ENCODE data around the gene MINDY4B. TPM values are rescaled to one million over a fixed set of nuclear protein-coding genes. Genes with fewer than 3 reads are reported as not detected.

The MINDY4B gene
- total and polyA plus RNA-seq, 2 experiments from 2014 or later: not detected

DNA sequence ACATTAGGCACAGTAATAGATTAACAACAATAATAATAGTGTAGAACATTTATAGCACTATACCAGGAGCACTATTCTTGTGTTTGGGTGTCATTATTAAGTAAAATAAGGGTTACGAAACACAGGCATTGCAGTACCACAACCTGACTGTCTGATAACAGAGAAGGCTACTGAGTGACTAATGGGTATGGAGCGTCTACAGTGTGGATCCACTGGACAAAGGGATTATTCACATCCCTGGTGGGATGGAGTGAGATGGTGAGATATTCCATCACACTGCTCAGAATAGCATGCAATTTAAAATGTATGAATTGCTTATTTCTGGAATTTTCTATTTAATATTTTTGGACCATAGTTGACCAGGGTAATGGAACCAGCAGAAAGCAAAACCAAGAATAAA is 18.2 kb downstream of the MINDY4B start:
- Histone ChIP-seq H2AFZ (no peak overlapping the region), H3K27me3 (ENCODE audit: insufficient read depth) (no peaks in the 10 kb centered on the region), H3K27ac (ENCODE audit: low read depth) (no peak overlapping the region), H3K79me2 (replicated peaks; ENCODE audit: insufficient read depth) (no peaks in the 10 kb centered on the region), H3K4me2 (no peak overlapping the region), H3K4me1 (ENCODE audit: insufficient read depth) (no peaks in the 10 kb centered on the region), H3K4me3 (no peak overlapping the region), H4K20me1 (replicated peaks; ENCODE audit: insufficient read depth) (no peaks in the 10 kb centered on the region), H3F3A (replicated peaks; ENCODE audit: low read depth) (no peaks in the 10 kb centered on the region), H3K9me2 (ENCODE audit: insufficient read depth) (0 out of 2 replicates have a peak, but pooled peaks cover 3% of the 10 kb centered on the region), H3K36me3 (ENCODE audit: insufficient read depth) (no peaks in the 10 kb centered on the region)
- TF ChIP-seq, protein P1, sequence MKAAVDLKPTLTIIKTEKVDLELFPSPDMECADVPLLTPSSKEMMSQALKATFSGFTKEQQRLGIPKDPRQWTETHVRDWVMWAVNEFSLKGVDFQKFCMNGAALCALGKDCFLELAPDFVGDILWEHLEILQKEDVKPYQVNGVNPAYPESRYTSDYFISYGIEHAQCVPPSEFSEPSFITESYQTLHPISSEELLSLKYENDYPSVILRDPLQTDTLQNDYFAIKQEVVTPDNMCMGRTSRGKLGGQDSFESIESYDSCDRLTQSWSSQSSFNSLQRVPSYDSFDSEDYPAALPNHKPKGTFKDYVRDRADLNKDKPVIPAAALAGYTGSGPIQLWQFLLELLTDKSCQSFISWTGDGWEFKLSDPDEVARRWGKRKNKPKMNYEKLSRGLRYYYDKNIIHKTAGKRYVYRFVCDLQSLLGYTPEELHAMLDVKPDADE (IDR thresholded peaks at IDR 0.05): no peak
- TF ChIP-seq CREB1 (CRISPR knock-in tag; IDR thresholded peaks at IDR 0.05; ENCODE audit: low read depth): no peak
- TF ChIP-seq EZH2phosphoT487 (IDR thresholded peaks at IDR 0.05; ENCODE audit: unreplicated experiment): no peak
- TF ChIP-seq CTCF (conservative IDR thresholded peaks at IDR 0.05; ENCODE audit: low read depth in 2 of 2): no peak
- TF ChIP-seq STAT1 (IDR thresholded peaks at IDR 0.05; ENCODE audit: unreplicated experiment): no peak
- TF ChIP-seq ZNF331 (CRISPR knock-in tag; IDR thresholded peaks at IDR 0.05; ENCODE audit: low read depth): no peak
- no peak for TF ChIP-seq ZNF114 (CRISPR knock-in tag; IDR thresholded peaks at IDR 0.05)
- TF ChIP-seq, protein P2, sequence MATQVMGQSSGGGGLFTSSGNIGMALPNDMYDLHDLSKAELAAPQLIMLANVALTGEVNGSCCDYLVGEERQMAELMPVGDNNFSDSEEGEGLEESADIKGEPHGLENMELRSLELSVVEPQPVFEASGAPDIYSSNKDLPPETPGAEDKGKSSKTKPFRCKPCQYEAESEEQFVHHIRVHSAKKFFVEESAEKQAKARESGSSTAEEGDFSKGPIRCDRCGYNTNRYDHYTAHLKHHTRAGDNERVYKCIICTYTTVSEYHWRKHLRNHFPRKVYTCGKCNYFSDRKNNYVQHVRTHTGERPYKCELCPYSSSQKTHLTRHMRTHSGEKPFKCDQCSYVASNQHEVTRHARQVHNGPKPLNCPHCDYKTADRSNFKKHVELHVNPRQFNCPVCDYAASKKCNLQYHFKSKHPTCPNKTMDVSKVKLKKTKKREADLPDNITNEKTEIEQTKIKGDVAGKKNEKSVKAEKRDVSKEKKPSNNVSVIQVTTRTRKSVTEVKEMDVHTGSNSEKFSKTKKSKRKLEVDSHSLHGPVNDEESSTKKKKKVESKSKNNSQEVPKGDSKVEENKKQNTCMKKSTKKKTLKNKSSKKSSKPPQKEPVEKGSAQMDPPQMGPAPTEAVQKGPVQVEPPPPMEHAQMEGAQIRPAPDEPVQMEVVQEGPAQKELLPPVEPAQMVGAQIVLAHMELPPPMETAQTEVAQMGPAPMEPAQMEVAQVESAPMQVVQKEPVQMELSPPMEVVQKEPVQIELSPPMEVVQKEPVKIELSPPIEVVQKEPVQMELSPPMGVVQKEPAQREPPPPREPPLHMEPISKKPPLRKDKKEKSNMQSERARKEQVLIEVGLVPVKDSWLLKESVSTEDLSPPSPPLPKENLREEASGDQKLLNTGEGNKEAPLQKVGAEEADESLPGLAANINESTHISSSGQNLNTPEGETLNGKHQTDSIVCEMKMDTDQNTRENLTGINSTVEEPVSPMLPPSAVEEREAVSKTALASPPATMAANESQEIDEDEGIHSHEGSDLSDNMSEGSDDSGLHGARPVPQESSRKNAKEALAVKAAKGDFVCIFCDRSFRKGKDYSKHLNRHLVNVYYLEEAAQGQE (IDR thresholded peaks at IDR 0.05; ENCODE audit: unreplicated experiment): no peak
- no peak for TF ChIP-seq NANOG (IDR thresholded peaks at IDR 0.05; ENCODE audit: borderline replicate concordance)
- TF ChIP-seq EZH2 (IDR thresholded peaks at IDR 0.05; ENCODE audit: low read depth, unreplicated experiment): no peak
- TF ChIP-seq ZNF462 (CRISPR knock-in tag; IDR thresholded peaks at IDR 0.05): no peak
- TF ChIP-seq JUNB (IDR thresholded peaks at IDR 0.05; ENCODE audit: unreplicated experiment): no peak
- no peak for TF ChIP-seq POLR2AphosphoS5 (IDR thresholded peaks at IDR 0.05; ENCODE audit: low read depth)
- Mint-ChIP-seq H3K27me3 (ENCODE audit: insufficient read depth, low read depth, poor library complexity) (no peaks in the 10 kb centered on the region), H3K9me3 (no peaks in the 10 kb centered on the region; the same call in 2 of the 3 replicates), H3K27ac (no peak overlapping the region), H3K4me3 (no peak overlapping the region), H3K36me3 (ENCODE audit: low read depth) (no peaks in the 10 kb centered on the region; the same call in 2 of the 3 replicates), H3K4me1 (peaks cover 4% of the 10 kb centered on the region; the same call in 1 of the 3 replicates)
- DNase-seq (ENCODE audit: low spot score): no peak
- ATAC-seq: no peak

All from GM23338 (cell line).